ENCODE results near the gene THSD7B.

THSD7B gene

DNA sequence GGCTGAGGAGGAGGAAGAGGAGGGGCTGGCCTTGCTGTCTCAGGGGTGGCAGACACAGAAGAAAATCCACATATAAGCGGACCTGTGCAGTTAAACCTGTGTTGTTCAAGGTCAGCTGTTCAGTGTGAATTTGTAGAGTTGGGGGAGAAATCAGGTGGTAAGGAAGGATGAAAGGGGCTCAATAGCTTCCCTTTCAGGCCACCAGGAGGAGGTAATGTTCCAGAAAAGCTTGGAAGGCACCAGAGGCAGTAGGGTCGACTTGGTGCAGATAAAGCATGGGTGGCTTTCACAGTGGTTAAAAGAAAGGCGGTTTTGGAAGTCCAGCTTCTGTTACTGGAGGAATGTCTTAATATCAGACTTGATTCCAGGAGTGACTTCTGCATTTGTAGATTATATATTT, 167.4 kb downstream of the THSD7B start:
- Histone ChIP-seq H3K79me2 (ENCODE audit: control insufficient read depth, low read length) (no peaks in the 10 kb centered on the region), H3K9me2 (replicated peaks; ENCODE audit: control insufficient read depth, low read length) (no peaks in the 10 kb centered on the region)

DNA sequence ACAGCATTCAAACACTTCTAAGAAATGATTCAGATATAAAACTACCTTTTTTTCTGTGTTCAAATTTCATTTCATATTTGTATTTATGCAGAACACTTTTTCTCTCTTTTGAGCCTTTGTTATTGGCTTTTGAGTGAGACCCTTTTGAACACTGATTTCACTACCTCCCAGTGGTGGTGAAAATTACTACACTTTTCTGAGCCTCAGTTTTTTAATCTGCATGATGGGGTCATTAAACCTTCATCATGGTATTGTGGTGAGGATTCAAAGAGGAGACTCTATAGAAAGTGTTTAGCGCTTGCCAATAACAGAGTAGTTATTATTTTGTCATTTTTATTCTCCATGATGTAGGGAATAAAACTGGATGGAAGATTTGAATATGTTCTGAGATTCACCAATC, 169.8 kb downstream of the THSD7B start:
- no peaks in the 10 kb centered on the region for H3K4me1 ChIP-seq (ENCODE audit: control insufficient read depth, low read length)
- H3K27ac ChIP-seq (ENCODE audit: low read depth, low read length) = no peak overlapping the region
- H3K27me3 ChIP-seq (ENCODE audit: control insufficient read depth, low read length) = no peaks in the 10 kb centered on the region
- H3K9me2 ChIP-seq (replicated peaks; ENCODE audit: control insufficient read depth, low read length) = no peaks in the 10 kb centered on the region
- no peaks in the 10 kb centered on the region for H3F3A ChIP-seq (ENCODE audit: control insufficient read depth, insufficient read depth)
- H3K4me3 ChIP-seq (ENCODE audit: low read length) = no peak overlapping the region
- no peaks in the 10 kb centered on the region for H4K20me1 ChIP-seq (ENCODE audit: control insufficient read depth, insufficient read depth, low read depth, low read length)
- H3K4me2 ChIP-seq (ENCODE audit: low read length) = no peak overlapping the region
- TF ChIP-seq EZH2phosphoT487 (IDR thresholded peaks at IDR 0.05; ENCODE audit: borderline replicate concordance, low read length) (no peak), CTCF (IDR thresholded peaks at IDR 0.05; ENCODE audit: low read depth, low read length, poor library complexity, severe bottlenecking) (no peak)
- no peaks in the 10 kb centered on the region for H3K79me2 ChIP-seq (ENCODE audit: control insufficient read depth, low read length)
- no peaks in the 10 kb centered on the region for H3K36me3 ChIP-seq (ENCODE audit: control insufficient read depth, low read length)
- no peaks in the 10 kb centered on the region for H3K9me3 ChIP-seq (ENCODE audit: control insufficient read depth, insufficient read depth, low read length)

More for the DNA sequence above, 167.4 kb downstream of the THSD7B start:
- no peaks in the 10 kb centered on the region for H3K27me3 ChIP-seq (ENCODE audit: control insufficient read depth, low read length)
- H4K20me1 ChIP-seq (ENCODE audit: control insufficient read depth, insufficient read depth, low read depth, low read length) = no peaks in the 10 kb centered on the region
- no peak overlapping the region for H3K4me2 ChIP-seq (ENCODE audit: low read length)
- no peaks in the 10 kb centered on the region for H3K9me3 ChIP-seq (ENCODE audit: control insufficient read depth, insufficient read depth, low read length)
- H3K27ac ChIP-seq (ENCODE audit: low read depth, low read length) = no peak overlapping the region
- no peaks in the 10 kb centered on the region for H3K36me3 ChIP-seq (ENCODE audit: control insufficient read depth, low read length)
- H3K4me1 ChIP-seq (ENCODE audit: control insufficient read depth, low read length) = no peaks in the 10 kb centered on the region
- TF ChIP-seq EZH2phosphoT487 (IDR thresholded peaks at IDR 0.05; ENCODE audit: borderline replicate concordance, low read length) = no peak
- TF ChIP-seq CTCF (IDR thresholded peaks at IDR 0.05; ENCODE audit: low read depth, low read length, poor library complexity, severe bottlenecking) = peak; percentile 35
- H3K4me3 ChIP-seq (ENCODE audit: low read length) = no peak overlapping the region
- no peaks in the 10 kb centered on the region for H3F3A ChIP-seq (ENCODE audit: control insufficient read depth, insufficient read depth)

- no peak overlapping the region for H3K4me2 ChIP-seq (ENCODE audit: low read length)
- H3K9me2 ChIP-seq (replicated peaks; ENCODE audit: control insufficient read depth, low read length) = no peaks in the 10 kb centered on the region
- no peaks in the 10 kb centered on the region for H3K4me1 ChIP-seq (ENCODE audit: control insufficient read depth, low read length)
- H3K4me3 ChIP-seq (ENCODE audit: low read length) = no peak overlapping the region
- H3K9me3 ChIP-seq (ENCODE audit: control insufficient read depth, insufficient read depth, low read length) = no peaks in the 10 kb centered on the region
- no peak overlapping the region for H3K27ac ChIP-seq (ENCODE audit: low read depth, low read length)
- TF ChIP-seq EZH2phosphoT487 (IDR thresholded peaks at IDR 0.05; ENCODE audit: borderline replicate concordance, low read length) (no peak), CTCF (IDR thresholded peaks at IDR 0.05; ENCODE audit: low read depth, low read length, poor library complexity, severe bottlenecking) (no peak)
- H3K27me3 ChIP-seq (ENCODE audit: control insufficient read depth, low read length) = no peaks in the 10 kb centered on the region
- H4K20me1 ChIP-seq (ENCODE audit: control insufficient read depth, insufficient read depth, low read depth, low read length) = no peaks in the 10 kb centered on the region
- H3F3A ChIP-seq (ENCODE audit: control insufficient read depth, insufficient read depth) = no peaks in the 10 kb centered on the region
- no peaks in the 10 kb centered on the region for H3K79me2 ChIP-seq (ENCODE audit: control insufficient read depth, low read length)
- H3K36me3 ChIP-seq (ENCODE audit: control insufficient read depth, low read length) = no peaks in the 10 kb centered on the region
Observed at GRCh38 chr2:136956050-136956449, 190.7 kb downstream of the THSD7B start.

DNA sequence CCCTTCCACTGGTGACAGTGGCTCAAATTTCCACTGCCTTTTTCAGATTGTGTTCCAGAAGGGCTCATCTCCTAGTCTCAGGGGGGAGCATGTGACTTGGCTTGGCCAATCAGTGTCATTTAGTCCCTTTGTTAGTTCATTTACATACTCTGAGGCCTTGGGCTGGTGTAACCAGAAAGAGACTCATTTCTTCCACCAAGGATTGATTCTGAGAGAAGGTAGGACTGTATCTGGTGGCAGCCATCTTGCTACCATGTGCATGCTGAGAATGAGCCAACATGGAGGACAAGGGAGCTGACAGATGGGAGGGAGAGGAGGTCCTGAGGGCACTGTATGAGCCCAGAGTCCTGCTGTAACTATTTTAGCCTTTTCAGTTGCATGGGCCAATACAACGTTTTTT, 191.7 kb downstream of the THSD7B start:
- H3K4me3 ChIP-seq (ENCODE audit: low read length) = no peak overlapping the region
- H3K79me2 ChIP-seq (ENCODE audit: control insufficient read depth, low read length) = no peaks in the 10 kb centered on the region
- no peak overlapping the region for H3K4me2 ChIP-seq (ENCODE audit: low read length)
- no peaks in the 10 kb centered on the region for H3F3A ChIP-seq (ENCODE audit: control insufficient read depth, insufficient read depth)
- no peaks in the 10 kb centered on the region for H3K4me1 ChIP-seq (ENCODE audit: control insufficient read depth, low read length)
- no peaks in the 10 kb centered on the region for H3K27me3 ChIP-seq (ENCODE audit: control insufficient read depth, low read length)
- no peaks in the 10 kb centered on the region for H3K36me3 ChIP-seq (ENCODE audit: control insufficient read depth, low read length)
- TF ChIP-seq EZH2phosphoT487 (IDR thresholded peaks at IDR 0.05; ENCODE audit: borderline replicate concordance, low read length) = no peak
- TF ChIP-seq CTCF (IDR thresholded peaks at IDR 0.05; ENCODE audit: low read depth, low read length, poor library complexity, severe bottlenecking) = no peak
- no peaks in the 10 kb centered on the region for H4K20me1 ChIP-seq (ENCODE audit: control insufficient read depth, insufficient read depth, low read depth, low read length)
- H3K9me3 ChIP-seq (ENCODE audit: control insufficient read depth, insufficient read depth, low read length) = no peaks in the 10 kb centered on the region
- H3K27ac ChIP-seq (ENCODE audit: low read depth, low read length) = no peak overlapping the region
- H3K9me2 ChIP-seq (replicated peaks; ENCODE audit: control insufficient read depth, low read length) = no peaks in the 10 kb centered on the region

Measured in DOHH2 (cell line).